Fibroblast of mammary gland (primary cell): ENCODE results near the gene DNAH10.
A peak's percentile ranks its signal among the peaks of the same experiment; 100 is the strongest.

Experiments
- DNase-seq: peaks from one replicate; pipeline ENCODE4 v3.0.0-alpha.2; 2010; ENCODE audit warnings: low read depth
- H3K4me3 ChIP-seq: 2 replicates; pipeline ENCODE4 v1.5.1; 2011; ENCODE audit warnings: low read depth, mild to moderate bottlenecking, low read length, moderate library complexity; ENCODE audit not compliant: control insufficient read depth
- CTCF ChIP-seq: conservative IDR thresholded peaks from 2 replicates; pipeline ENCODE4 v1.5.1; 2011; ENCODE audit warnings: low read depth, low read length, inconsistent platforms; ENCODE audit not compliant: control insufficient read depth, insufficient read depth

DNAH10 gene

DNA sequence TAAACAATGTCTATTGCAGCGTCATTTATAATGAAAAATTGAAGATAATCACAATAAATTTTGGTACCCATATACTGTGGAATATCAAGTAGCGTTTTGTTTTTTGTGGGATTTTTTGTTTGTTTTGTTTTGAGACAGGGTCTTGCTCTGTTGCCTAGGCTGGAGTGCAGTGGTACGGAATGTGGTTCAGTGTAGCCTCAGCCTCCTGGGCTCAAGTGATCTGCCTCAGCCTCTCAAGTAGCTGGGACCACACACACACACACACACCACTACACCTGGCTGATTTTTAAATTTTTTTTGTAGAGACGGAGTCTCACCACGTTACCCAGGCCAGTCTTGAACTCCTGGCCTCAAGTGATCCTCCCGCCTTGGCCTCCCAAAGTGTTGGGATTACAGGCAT is 217.5 kb downstream of the DNAH10 start:
- TF ChIP-seq CTCF, result no peak
- H3K4me3 ChIP-seq, result no peak overlapping the region
- DNase-seq, result no peak

GRCh38 chr12:123982269-123982668 is 220.2 kb downstream of the DNAH10 start:
- no peak overlapping the region for H3K4me3 ChIP-seq
- no peak for TF ChIP-seq CTCF
- DNase-seq, result no peak

DNA sequence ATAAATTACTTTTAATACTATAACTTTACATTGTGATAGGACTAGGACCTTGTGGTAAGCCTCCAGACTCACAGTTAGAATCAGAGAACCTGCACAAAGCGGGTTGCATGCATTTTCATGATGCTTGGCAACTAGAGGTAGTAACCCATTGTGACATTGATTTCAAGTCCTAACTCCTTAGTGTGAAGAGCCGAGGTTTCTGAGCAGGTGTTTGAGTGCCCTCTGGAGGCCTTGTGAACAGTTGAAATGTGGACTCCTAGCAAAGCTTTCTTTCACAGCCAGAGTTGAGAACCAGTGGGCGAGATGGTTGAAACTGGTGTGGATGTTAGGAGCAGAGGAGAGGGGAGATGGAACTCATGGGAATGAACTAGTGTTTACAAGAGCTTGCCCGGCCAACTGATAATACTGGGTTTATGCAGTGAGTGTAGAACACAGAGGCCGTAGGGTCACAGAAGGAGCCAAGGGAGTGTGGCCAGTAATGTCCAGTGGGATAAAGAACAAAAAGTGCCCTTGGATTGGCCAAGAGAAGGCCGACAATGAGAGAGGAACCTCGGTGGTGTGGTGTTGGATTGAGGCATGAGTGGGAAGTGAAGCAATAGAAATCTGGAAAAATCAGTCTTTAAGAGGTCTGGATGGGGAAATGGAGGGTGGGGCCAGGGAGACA is 221.9 kb downstream of the DNAH10 start:
- DNase-seq, result peak; percentile 79
- peak; percentile 73 for TF ChIP-seq CTCF
- H3K4me3 ChIP-seq, result no peak overlapping the region

DNA sequence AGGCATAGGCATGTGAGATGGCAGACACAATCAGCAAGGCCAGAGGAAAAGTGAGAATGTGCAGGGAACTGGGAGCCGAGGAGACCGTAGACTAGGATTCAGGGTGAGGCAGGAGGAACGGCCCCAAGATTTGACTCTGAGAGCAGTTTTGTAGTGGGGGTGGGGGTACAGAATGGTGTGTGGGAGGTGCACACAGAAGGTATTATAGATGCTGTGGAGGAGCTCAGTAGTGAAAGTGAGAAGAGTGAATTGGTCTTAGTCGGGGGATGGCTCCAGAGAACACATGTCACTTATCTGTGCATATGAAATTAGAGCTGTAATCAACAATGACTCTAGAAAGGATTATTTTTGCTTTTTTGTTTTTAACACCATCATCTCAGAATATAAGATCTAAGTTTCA is 222.8 kb downstream of the DNAH10 start:
- no peak for TF ChIP-seq CTCF
- DNase-seq, result no peak
- H3K4me3 ChIP-seq, result no peak overlapping the region
